Erythroblast (primary cell): ENCODE results near the gene CNTN4.

Experiments
- GATA1 ChIP-seq: IDR thresholded peaks from 2 replicates; pipeline ENCODE4 v1.6.1; 2011; ENCODE audit warnings: low read depth, mild to moderate bottlenecking, control low read depth, low read length, moderate library complexity
- POLR2A ChIP-seq: IDR thresholded peaks from 2 replicates; pipeline ENCODE4 v1.6.1; 2011; ENCODE audit warnings: mild to moderate bottlenecking, low read length

DNA sequence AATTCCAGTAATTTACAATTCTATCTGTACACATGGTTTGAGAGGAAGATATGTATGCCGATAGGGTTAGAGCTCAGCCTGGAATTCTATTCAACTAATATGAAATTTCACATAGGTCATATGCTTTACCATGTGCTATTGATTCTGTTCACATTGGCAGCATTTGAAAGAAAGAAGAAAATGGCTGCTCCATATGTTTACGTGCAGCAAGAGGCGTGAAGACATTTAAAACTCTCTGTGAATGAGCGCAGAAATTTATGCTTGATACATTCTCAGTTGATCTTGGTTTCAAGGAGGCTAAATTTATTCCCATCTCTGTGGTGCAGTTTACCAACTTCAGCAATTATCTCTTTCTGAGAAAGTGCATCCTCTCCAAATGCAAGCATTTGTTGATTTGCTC is 478.9 kb downstream of the CNTN4 start:
- TF ChIP-seq POLR2A, result no peak
- no peak for TF ChIP-seq GATA1
